ENCODE measurements around the gene ZNRF3.

- TF ChIP-seq, protein P1, sequence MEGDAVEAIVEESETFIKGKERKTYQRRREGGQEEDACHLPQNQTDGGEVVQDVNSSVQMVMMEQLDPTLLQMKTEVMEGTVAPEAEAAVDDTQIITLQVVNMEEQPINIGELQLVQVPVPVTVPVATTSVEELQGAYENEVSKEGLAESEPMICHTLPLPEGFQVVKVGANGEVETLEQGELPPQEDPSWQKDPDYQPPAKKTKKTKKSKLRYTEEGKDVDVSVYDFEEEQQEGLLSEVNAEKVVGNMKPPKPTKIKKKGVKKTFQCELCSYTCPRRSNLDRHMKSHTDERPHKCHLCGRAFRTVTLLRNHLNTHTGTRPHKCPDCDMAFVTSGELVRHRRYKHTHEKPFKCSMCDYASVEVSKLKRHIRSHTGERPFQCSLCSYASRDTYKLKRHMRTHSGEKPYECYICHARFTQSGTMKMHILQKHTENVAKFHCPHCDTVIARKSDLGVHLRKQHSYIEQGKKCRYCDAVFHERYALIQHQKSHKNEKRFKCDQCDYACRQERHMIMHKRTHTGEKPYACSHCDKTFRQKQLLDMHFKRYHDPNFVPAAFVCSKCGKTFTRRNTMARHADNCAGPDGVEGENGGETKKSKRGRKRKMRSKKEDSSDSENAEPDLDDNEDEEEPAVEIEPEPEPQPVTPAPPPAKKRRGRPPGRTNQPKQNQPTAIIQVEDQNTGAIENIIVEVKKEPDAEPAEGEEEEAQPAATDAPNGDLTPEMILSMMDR (IDR thresholded peaks at IDR 0.05): no peak
- no peak for TF ChIP-seq EZH2 (IDR thresholded peaks at IDR 0.05; ENCODE audit: borderline replicate concordance, insufficient read depth, low read depth, low read length, poor library complexity, severe bottlenecking)
Observed at GRCh38 chr22:29082826-29083545, 199.6 kb downstream of the ZNRF3 start.
